NCI-H510A (cell line): ENCODE measurements around the gene ESYT1.
"Not testable (repeated sequence)": the region's sequence is repeated elsewhere in the genome, so short reads cannot be mapped to it uniquely, and the experiment has no call there.

Experiments used
- DNase-seq: peaks from one replicate; lab custom pipeline; 2025; lab: John Stamatoyannopoulos, UW

The ESYT1 gene

GRCh38 chr12:56156464-56157200 is 28.6 kb downstream of the ESYT1 start:
- not testable (repeated sequence) for DNase-seq

GRCh38 chr12:56157201-56158028 is 29.3 kb downstream of the ESYT1 start:
- DNase-seq: peak; percentile 63

DNA sequence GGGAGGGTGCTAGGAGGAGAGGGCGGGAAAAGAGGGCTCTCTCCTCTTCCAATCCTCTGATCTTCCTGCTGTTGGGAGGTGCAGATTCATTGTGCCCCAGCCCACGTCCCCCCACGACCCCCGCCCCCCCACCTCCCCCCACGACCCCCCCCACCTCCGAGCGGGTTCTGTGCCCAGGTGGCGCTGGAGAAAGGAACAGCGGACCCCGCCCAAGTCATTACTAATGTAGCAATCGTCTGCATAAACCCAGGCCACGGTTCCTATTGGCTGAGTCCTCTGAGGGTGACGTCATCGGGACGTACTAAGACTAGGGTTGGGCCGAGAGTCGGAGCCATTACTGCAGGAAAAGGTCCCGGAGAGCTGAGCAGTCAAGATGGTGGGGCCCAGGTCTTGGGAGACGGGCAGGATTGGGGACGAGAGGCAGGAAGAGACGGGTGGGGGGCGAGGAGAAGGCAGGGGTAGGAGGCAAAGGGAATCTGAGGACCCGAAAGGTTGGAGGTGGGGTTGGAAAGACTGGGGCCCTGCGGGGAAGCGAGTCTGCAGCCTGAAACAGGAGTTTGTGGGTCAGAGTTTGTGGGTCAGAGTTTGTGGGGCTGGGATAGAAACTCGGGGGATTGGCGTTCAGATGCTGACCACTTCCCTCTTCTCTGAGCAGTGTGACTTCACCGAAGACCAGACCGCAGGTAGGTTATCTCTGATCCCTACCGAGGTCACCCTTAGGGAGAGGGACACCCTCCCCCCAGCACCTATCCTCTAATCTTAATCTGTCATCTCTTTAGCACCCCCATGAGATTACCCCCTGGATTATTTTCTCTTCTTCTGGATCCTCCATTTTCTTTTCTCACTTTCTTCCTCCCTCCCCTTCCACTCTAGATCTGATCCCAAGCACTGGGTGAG is 30.2 kb downstream of the ESYT1 start, which contains the start of gene MYL6:
Gene MYL6 (plus strand): TSS at position 331 of the 897 bp plus-strand sequence. CDS start 43 bp downstream, at position 374.
- DNase-seq: peak; percentile 97

- DNase-seq: peak; percentile 21
Measured at GRCh38 chr12:56158926-56159461, 30.9 kb downstream of the ESYT1 start.

DNA sequence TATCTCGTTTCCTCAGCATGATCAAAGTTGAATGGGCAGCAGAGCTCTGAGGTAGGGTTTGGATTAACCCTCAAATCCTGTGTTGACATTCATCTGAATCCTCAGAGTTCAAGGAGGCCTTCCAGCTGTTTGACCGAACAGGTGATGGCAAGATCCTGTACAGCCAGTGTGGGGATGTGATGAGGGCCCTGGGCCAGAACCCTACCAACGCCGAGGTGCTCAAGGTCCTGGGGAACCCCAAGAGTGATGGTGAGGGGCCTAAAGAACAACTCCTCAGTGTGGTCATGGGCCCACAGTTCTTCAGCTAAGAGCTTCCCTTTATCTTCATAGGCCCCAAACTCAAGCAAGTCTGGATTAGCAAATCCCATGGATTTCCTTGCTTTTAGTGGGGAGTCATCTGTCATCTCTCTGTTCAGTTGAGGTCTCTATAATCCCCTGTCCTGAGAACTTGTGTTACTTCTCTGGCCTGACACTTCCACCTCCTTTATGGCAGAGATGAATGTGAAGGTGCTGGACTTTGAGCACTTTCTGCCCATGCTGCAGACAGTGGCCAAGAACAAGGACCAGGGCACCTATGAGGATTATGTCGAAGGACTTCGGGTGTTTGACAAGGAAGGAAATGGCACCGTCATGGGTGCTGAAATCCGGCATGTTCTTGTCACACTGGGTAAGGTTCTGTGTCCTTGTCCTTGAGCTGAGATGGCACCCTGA is 31.6 kb downstream of the ESYT1 start:
- no peak for DNase-seq

- no peak for DNase-seq
Measured at GRCh38 chr12:56160193-56160763, 32.2 kb downstream of the ESYT1 start.

GRCh38 chr12:56160894-56161689 is 33.0 kb downstream of the ESYT1 start:
- DNase-seq: no peak

- DNase-seq: no peak
Measured at GRCh38 chr12:56161690-56162351, 33.8 kb downstream of the ESYT1 start.

- DNase-seq: no peak
Measured at GRCh38 chr12:56162468-56163290, 34.6 kb downstream of the ESYT1 start.

- no peak for DNase-seq
Measured at GRCh38 chr12:56163533-56164344, 35.7 kb downstream of the ESYT1 start.

DNA sequence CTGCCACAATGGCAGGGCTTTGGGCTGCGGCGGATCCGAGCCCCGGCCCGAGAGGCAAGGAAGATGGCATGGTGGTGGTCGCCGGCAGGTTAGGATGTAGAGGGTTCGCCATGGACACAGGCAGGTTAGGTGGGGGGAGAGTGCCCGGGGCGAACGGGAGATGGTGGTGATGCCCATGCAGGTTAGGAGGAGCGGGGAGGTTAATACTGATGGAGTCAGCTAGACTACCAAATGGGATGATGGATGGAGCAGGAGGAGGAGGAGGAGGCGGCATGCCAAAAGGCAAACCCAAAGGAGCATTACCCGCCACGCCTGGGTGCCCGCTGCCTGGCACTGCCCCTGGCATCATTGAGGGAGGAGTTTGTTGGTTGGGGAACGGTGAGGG is 36.3 kb downstream of the ESYT1 start:
- no peak for DNase-seq

DNA sequence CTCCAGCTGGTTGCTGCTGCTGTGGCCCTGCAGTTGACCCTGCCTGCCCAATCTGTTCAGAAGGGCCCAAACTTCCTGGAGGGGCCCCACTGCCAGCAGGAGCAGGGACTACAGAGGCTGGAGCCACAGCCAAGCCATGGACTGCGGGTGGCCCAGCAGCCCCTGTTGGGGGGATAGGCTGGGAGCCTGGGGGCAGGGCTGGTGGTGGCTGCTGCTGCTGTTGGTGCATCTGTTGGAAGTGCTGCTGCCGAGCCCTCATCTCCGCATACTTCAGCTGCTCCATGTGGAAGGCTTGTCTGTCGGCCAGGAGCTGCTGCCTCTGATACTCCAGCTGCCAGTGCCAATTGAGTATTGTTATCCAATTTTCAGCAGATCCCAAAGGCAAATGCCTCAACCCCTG is 37.3 kb downstream of the ESYT1 start:
- DNase-seq: no peak

- DNase-seq: no peak
Measured at GRCh38 chr12:56169229-56169759, 41.2 kb downstream of the ESYT1 start.

DNA sequence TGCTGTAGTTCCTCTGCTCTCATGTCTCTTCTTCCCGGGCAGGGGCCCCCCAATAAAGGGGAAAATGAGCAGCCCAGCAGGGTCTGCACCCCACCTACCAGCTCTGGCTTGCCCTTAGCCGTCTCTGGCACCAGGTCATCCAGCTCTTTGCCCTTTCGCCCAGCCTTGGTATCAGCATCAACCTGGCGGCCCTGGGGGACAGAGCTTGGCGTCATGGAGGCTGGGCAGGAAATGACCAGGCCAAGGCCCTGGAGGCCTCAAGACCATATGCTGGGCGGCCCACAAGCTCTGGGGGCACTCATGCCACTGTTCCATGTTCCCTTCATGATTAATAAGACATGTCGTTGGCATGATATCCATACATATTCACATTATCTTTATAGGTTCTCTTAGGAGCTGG is 44.8 kb downstream of the ESYT1 start:
- no peak for DNase-seq

- DNase-seq: no peak
Measured at GRCh38 chr12:56178347-56178746, 50.3 kb downstream of the ESYT1 start.

GRCh38 chr12:56186957-56187356 is 58.9 kb downstream of the ESYT1 start:
- DNase-seq: no peak

DNA sequence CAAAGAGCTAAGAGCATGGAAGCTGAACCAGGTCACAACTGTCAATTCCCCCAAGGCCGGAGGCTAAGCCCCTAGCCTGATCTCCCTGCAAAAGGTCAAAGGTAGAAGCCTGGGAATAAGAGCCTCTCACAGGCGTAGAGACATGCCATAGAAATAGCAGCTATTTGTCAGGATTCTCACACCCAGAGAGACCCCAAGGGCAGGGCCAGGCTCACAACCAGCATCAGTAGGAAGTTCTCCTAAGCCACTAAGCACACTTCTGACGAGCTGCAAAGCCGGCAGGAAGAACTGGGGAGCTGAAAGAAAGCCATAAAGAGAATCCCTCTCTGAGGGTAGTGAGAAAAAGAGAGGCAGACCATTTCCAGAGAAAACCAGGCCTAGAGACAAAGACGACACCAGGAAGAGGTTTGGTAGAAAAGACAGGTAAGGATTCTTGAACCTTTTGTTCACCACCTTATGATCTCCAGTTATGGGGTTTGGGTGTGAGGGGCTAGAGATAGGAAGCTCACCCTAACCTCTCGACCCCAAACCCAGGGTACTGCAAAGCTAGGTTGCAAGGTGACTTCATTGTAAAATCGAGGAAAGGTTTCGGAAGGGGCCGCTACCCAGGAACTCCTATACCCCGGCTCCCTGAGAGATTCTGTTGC is 60.2 kb downstream of the ESYT1 start:
- DNase-seq: no peak
